ENCODE results near the gene COG3. TPM values are rescaled to one million over a fixed set of nuclear protein-coding genes. Genes with fewer than 3 reads are reported as not detected.

The COG3 gene
- total RNA-seq, 3 donors from 2014 or later: 37.0 to 51.3 (median 47.2) TPM

GRCh38 chr13:45439781-45440462 lies 24.8 kb upstream of the COG3 start:
- Histone ChIP-seq H3K4me1 (ENCODE audit: low read depth) (no peaks in the 10 kb centered on the region), H3K4me3 (no peak overlapping the region), H3K9me3 (no peaks in the 10 kb centered on the region), H3K36me3 (ENCODE audit: low read depth) (no peaks in the 10 kb centered on the region)
- DNase-seq: no peak
- ATAC-seq: no peak
- intact Hi-C loops (cut with DNase I, micrococcal nuclease): no loop called here
- no peak for TF ChIP-seq CTCF (IDR thresholded peaks at IDR 0.05)

DNA sequence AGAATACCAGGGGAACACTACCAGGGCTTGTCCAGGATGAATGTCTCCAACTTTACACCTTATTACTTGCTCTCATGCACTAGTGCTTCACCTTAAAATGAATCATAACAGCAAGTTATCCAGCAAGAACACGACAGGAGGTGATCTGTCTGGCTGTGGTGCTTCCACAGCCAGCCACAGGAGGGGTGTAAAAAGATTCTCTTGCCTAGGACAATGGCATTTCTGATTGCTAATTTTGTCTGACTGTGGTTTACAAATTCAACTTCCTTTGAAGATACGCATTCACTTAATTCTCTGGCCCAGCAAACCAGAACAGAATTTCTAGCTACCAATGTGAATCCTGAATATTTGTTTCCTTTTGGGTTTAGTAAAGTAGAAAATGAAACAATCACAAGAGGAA lies 23.1 kb upstream of the COG3 start:
- no peak overlapping the region for H3K4me3 ChIP-seq
- no peaks in the 10 kb centered on the region for H3K9me3 ChIP-seq
- H3K36me3 ChIP-seq (ENCODE audit: low read depth): no peaks in the 10 kb centered on the region
- ATAC-seq (peak; percentile 41), DNase-seq (no peak)
- intact Hi-C loops (cut with DNase I, micrococcal nuclease): no loop called here
- no peaks in the 10 kb centered on the region for H3K4me1 ChIP-seq (ENCODE audit: low read depth)
- no peak for TF ChIP-seq CTCF (IDR thresholded peaks at IDR 0.05)

GRCh38 chr13:45445053-45445452 lies 19.7 kb upstream of the COG3 start:
- ATAC-seq (peak; percentile 76), DNase-seq (no peak)

DNA sequence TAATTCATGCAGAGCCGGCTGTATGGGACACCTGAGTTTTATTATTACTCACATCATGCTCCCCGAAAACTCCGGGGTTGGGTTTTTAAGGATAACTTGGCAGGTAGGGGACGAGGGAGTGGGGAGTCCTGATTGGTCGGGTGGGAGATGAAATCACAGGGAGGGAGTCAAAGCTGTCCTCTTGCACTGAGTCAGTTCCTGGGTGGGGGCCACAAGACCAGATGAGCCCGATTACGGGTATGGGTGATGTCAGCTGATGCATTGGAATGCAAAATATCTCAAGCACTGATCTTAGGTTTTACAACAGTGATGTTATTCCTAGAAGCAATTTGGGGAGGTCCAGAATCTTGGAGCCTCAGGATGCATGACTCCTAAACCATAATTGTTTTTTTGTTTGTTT lies 18.6 kb upstream of the COG3 start:
- Histone ChIP-seq H3K4me1 (ENCODE audit: low read depth) (no peaks in the 10 kb centered on the region), H3K4me3 (no peak overlapping the region), H3K9me3 (no peaks in the 10 kb centered on the region), H3K36me3 (ENCODE audit: low read depth) (no peaks in the 10 kb centered on the region)
- ATAC-seq (no peak), DNase-seq (no peak)
- no peak for TF ChIP-seq CTCF (IDR thresholded peaks at IDR 0.05)
- intact Hi-C loops (cut with DNase I, micrococcal nuclease): no loop called here

More at GRCh38 chr13:45445053-45445452, 19.7 kb upstream of the COG3 start:
- H3K4me1 ChIP-seq (ENCODE audit: low read depth): no peaks in the 10 kb centered on the region
- H3K36me3 ChIP-seq (ENCODE audit: low read depth): no peaks in the 10 kb centered on the region
- no peaks in the 10 kb centered on the region for H3K9me3 ChIP-seq
- H3K4me3 ChIP-seq: no peak overlapping the region
- intact Hi-C loops (cut with DNase I, micrococcal nuclease): no loop called here
- no peak for TF ChIP-seq CTCF (IDR thresholded peaks at IDR 0.05)

DNA sequence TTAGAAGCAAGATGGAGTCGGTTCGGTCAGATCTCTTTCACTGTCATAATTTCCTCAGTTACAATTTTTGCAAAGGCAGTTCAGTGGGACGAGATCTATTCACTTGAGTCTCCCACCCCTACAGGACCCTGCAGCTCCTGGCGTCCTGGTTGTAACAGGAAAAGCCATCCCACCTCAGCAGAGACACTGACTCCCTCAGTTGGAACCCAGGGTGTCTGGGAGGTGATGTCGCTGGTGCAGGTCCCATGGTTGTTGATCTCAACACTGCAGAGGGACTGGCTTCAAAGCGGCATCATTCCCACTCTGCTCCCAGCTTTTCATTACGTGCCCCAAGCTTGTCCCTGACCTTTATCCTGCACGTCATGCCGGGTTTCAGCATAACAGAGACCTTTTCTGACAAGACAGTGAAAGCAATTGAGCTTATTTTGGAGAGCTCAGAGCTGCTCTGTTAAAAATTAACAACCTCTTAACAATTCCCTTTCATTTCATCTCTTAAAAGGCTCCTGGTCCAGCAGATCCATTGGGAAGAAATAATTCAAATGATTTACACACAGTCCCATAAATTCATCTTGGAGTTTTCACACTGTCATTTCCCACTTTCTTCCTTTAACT lies 17.6 kb upstream of the COG3 start:
- intact Hi-C loops (cut with DNase I, micrococcal nuclease): no loop called here
- DNase-seq: no peak
- Histone ChIP-seq H3K4me3 (no peak overlapping the region), H3K9me3 (no peaks in the 10 kb centered on the region), H3K4me1 (ENCODE audit: low read depth) (no peaks in the 10 kb centered on the region), H3K36me3 (ENCODE audit: low read depth) (no peaks in the 10 kb centered on the region)
- TF ChIP-seq CTCF (IDR thresholded peaks at IDR 0.05): no peak
- ATAC-seq: peak; percentile 60

Data from mucosa of descending colon (tissue), 3 donors.